ENCODE measurements around the gene RPTOR.
"Not testable (repeated sequence)": the region's sequence is repeated elsewhere in the genome, so short reads cannot be mapped to it uniquely, and the experiment has no call there.

The RPTOR gene

DNA sequence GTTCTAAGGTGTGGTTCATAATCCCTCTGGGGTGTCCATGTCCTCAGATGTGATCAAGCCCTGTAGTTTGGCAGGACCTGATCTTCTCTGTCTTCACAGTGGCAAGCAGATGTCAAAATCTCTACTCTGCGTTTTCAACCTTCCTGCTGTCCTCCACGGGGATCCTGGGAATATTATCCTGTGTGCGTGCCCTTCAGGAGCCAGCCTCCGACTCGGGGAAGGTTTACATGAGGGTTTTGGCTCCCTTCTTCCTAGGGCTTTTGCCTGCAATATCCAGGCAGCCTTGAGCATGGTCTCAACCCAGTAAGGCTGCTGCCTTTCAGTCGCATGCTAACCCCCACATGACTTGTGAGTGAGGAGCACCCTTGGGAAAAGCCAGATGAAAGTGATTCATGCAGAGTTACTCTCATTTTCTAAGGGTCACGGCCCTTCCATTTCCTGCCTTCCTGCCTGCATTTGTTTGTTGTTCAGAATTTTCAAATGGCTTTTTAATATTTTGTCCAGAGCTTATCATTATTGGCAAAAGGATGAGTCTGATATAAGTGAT, 244.8 kb downstream of the RPTOR start:
- DNase-seq, result peak; percentile 68

DNA sequence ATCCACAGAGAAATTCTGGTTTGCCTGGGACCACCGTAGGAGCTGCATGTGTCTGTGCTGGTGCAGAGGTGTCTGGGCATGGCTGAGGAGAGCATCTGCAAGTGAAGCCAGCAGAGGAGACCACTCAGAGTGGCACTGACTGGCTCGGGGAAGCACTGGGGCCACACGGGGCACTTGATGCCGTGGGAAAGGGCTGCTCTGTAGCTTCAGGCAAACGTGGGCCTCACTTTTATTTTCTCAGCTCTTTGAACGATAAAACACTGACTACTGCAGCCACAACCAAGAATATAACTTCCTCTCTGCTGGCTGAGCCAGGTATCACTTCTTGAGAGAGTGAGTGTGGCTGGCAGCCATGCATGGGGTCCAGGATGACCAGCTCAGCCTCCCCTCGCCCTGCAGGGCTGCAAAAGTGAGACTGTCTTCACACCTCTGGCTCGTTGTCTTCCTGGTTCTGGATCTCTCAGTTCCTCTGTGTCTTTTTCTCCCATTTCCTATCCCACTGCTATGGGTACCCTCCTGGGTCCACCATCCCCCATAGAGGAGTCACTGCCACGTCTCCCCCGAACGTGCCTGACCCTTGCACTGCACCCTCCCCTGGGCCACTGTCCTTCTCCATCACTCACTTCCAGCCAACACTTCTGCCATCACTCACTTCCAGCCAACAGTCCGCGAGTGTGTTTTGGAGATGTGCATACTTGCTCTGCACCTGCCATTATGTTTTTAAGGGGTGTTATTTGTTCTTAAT, 245.6 kb downstream of the RPTOR start:
- DNase-seq, result no peak

DNA sequence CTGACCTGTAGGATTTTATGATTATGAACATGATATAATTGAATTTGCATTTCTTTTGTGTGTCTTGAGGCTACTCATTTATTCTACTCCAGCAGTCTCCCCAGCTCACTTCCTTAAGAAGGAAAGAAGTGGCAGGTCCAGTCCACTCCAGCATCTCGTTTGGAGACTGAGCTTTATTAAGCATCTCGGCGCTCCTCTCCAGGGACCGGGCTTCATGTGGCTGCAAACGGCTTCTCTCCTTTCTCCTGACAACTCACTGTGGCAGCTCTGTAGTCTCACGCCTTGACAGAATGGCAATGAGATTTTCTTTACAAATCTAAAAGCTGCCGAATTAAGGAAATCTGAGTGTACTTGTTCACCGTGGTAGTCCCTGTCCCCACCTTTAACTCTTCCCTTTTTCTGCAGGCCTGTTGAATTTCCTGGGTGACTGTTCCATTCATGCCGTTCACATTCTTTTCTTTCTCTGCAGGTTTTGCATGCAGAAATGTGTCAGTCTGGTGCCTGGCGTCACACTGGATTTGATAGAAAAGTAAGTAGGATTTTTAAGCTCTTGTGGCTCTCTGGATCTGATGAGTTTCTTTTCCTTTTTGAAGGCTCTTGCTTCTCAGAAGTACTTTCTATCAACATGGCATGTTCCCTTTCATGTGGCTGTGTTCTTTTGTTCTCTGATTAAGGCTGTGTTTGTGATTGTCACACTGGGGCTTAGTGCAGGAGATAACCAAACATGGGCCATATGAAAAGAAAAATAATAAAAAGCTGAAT, 246.5 kb downstream of the RPTOR start:
- DNase-seq, result no peak

DNA sequence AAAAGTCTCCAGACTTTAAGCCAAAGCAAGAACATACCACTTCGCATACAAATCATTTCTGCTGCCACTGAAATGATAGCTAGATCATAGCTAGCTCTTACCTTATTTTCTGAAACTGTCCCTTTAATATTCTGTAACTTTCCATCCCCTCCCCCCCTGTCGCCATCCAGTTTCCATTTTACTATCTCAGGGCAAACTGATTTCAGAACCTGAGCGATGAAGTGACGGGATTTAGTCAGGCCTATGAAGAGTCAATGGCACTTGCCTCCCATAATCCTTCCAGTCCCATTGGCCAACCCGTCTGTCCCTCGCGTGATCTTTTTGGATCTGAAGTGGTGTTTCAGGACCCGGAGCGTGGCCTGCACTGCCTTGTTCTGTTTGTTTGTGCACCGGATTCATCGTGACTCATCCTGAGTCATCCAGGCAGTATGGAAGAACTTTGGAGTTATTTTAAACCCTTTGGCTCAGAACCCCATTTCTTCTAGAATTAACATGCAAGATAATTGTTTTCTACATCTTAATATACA, 247.2 kb downstream of the RPTOR start:
- DNase-seq, result peak; percentile 89

DNA sequence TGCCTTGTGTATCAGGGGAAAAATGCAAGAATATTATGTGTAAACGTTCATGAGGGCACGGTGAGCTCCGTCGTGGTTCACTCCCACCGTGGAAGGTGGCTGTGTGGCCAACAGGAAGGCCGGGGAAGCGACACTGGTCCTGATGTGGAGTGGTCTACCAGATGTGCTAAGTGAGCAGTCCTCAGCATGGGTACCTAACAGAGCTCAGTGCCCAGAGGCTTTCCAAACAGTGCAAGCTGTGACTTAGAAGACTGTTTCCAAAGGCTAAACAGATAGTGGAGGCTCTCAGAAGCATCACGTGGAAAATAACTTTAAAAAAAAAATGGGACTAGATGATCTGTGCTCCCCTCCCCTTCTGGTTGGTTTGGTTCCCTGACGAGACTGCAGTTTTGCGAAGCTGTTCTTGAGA, 247.7 kb downstream of the RPTOR start:
- no peak for DNase-seq

DNA sequence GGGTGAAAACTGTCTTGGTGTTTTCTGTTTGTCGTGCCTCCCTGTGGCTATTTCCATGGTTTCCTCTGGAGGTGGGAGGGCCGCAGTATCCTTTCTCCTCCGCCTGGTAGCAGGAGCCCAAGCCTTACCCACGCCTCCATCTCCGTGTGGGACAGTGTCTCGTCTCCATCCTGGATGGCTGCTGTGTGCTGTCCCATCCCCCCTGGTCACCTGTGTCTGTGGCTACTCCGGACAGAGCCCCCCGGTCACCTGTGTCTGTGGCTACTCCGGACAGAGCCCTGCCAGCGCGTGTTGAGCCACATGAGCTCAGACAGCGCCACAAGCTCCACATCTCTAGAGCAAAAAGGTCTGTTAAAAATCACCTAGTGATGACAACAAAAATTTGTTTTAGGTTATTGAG, 248.8 kb downstream of the RPTOR start:
- no peak for DNase-seq

DNA sequence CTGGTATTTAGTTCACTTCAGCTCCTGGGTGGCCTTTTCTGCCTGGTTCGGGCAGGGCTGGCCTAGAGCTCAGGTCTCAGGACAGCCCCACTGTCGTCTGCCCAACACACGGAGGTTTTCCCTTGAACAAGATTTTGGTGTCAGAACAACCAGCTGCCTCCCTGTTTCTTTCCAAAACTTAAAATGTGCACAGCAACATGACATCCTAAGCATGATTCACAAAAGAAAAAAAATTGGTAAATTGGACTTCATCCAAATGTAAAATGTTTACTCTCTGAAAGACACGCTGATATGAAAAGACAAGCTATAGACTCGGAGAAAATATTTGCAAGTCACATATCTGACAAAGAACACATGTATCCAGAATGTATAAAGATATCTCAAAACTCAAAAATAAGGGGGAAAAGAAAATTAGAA, 249.2 kb downstream of the RPTOR start:
- no peak for DNase-seq

DNA sequence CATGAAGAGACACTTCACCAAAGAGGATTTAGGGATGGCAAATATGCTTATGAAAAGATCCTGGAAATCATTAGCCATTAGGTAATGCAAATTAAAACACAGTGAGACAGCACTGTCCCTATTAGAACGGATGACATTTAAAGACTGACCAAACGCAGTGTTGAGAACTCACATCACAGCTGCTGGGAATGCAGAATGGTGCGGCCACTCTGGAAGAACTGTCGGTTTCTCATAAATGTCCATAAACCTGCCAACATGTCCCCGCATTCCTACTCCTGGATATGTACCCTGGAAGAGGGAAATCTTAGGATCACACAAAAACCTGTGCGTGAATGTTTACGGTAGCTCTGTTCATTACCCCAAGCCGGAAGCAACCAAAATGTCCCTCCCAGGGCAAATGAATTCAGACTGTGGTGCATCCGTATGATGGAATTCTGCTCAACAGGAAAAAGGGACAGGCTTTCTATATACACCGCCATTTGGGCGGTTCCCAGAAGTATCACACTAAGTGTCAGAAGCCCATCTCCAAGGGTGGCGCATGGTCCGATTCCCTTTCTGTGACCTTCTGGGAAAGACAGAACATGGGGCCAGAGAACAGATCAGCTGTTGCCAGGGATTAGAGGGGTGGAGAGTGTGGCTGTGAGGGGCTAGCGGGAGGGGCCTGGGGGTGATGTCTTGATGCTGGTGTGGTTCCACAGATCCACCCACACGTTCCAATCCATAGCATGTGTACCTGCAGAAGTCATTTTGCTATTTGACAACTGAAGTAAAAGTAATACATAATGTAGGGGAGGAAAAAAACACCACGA, 249.8 kb downstream of the RPTOR start:
- no peak for DNase-seq

DNA sequence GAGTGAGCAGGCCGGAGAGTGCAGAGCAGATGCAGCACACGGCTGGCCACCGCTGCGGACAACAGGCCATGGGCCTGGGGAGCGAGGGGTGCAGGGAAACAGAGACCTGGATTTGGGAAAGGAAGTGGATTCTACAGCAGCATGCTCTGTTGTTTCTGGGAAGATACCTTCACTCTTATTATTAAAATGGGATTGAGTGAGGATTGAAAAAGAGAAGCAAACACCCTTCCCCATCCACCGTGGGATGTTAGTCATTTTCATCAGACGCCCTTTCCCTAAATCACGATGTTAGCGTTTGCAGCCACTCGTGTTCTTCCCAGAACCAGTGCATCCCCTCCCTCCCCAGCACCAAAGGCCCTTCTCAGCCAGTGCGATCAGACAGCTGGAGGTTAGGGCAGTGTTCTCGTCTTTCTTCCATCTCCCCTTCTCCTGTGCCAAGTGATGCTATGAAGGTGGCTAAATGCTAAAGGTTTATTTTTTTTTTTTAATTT, 250.5 kb downstream of the RPTOR start:
- DNase-seq, result no peak

DNA sequence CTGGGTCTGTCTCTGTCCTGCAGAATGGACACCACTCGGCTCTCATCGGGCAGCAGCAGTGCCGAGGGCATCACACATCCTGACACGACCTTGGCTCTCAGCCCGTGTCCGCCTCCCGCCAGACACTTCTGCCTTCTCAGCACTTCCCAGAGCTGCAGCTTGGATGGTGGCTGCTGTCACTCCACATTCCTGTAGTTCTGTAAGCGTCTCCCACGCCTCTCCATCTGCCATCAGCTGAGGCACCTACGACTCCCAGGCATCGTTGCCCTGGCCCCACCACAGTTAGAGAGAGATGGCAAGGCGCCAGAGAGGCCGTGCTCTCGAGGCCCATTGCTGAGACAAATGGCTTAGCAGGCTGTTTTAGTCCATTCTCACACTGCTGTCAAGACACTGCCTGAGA, 251.1 kb downstream of the RPTOR start:
- no peak for DNase-seq

DNA sequence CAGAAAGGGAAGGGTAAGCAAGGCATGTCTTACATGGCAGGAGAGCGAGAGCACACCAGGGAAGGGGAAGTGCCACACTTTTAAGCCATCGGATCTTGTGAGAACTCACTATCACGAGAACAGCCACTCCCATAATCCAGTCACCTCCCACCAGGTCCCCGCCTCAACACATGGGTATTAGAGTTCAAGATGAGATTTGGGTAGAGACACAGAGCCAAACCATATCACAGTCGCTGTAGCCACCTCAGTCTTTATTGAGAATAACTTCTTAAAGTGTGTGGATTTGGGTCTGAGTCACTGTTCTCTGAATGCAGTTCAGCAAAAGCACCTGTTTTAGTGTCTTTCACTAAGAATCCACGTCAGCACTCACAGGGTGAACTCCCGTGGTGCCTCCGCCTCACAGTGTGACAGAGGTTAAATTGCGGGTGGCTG, 251.8 kb downstream of the RPTOR start:
- no peak for DNase-seq

DNA sequence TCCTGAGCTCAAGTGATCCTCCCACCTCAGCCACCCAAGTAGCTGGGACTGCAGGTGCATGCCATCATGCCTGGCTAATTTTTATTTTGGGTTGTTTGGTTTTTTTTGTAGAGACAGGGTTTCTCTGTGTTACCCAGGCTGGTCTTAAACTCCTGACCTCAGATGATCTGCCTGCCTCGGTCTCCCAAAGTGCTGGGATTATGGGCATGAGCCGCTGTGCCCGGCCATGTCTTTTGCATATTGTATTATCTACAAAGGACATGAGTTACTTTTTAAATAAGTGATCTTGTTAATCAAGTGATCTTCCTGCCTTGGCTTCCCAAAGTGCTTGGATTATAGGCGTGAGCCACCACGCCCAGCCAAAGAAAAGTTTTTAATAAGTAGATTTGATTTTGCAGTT, 252.6 kb downstream of the RPTOR start:
- not testable (repeated sequence) for DNase-seq

DNA sequence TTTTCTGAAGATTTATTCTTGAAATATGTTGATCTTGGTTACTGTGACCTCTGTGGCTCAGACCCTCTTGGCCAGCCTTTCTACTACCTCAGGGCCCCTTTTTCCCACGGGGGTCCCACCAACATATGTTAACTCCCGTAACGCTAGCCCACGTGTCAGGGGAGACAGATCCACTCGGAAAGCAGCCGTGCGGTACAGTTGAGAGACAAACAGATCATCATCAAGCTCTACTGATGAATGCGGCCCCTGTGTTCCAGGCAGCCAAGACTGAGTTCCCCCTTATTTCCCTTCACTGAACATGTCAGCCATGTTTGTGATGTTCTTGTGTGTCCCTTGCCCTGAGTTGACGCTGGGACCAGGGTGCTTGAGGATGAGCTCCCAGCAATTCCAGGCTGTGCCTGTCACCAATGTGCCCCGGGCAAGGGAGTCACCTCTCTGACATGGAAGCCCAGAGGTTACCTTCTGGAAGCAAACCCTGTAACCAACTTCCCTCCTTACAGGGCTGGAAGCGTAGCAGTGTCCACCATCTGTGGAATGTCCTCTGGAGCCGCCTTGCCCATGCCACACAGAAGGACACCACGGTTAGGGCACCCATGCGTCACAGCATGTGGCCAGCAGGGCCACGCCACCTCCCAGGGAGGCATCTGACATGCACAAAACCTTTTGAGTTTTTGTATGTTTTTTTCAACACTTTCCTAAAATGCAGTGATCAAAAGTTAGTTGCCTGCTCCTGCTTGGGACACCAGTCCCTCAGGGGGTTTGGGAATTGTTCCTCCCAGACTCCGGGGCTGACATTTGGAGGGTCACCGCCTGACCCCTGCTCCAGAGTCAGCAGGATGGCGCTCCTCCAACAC, 253.3 kb downstream of the RPTOR start:
- no peak for DNase-seq

DNA sequence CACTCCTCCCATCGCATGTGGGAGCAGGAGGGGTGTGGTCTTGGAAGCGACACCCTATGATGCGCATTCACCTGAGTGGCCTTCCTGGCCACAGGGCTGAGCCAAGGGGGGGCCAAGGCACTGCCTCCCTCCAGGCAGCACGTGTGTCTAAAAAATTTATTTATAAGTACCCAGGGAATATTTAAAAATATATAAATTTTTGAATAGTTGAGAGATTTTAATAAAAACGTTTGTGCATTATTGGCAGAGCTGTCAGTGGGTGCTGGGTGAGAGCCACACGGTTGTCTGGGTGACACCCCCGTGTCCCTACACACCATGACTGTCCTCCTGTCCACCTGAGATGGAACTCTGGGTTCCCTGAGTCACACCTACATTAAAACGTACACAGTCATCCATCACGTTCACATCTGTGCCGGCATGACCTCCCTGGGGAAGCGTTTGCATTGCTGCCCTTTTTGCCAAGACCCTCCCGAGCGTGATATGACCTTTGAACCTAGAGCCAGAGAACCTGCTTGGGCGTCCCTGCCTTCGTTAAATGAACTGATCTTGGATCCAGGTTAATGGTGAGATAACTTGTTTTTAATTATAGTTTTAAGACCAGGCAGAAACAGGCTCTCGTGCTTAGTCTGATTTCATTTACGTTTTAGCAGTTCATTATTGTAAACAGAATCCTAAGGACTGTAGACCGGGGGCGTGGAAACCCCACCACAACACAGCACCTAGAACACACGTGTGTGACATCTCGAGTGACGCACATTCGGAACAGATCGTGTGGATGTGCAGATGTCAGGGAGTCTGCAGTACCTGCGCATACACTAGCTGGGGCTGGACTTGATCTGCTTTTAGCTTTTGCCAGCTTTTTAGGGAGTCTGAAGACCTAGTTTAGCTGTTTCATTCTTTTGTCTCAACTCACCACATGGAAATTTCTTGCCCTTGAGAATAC, 254.2 kb downstream of the RPTOR start:
- no peak for DNase-seq

DNA sequence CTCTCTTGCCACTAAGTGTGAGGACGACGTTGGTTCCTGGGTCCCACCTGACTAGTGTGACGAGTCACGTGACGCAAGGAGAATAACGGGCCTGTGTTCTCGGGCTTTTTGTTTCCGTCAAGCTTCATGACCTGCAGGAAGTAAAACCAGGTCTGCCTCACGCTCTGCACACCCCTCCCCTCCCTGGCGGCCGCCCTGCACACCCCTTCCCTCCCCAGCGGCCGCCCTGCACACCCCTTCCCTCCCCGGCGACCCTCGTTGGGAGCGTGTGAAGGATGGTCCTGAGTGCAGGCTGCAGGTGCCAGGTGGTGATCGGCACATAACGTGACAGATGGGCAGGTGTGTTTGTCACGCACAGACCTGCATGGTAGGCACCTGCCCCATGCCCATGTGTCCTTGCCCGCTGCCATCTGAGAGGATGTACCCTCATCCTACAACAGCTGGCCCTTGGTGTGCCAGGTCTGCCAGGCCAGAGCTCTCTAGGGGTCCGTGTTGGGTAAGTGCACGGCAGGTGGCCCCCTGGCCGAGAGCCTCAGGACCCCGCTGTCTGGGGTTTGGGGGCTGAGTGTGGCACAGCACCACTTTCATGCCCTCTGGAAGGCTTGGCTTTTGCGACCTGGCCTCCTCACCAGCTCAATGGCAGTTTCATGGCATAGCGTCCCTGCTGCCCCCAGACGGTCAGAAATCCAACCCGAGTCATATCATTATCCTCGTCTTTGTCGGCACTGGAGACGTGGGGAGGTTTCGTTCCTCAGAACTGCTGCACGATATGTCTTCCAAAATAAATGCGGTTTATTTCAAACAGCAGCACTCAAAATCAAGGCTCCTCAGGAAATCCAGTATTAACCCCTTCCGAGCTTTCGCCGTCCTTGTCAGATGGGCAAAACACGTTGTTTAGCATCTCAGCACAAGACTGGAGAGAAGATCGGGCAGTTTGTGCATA, 255.2 kb downstream of the RPTOR start:
- DNase-seq, result no peak

DNA sequence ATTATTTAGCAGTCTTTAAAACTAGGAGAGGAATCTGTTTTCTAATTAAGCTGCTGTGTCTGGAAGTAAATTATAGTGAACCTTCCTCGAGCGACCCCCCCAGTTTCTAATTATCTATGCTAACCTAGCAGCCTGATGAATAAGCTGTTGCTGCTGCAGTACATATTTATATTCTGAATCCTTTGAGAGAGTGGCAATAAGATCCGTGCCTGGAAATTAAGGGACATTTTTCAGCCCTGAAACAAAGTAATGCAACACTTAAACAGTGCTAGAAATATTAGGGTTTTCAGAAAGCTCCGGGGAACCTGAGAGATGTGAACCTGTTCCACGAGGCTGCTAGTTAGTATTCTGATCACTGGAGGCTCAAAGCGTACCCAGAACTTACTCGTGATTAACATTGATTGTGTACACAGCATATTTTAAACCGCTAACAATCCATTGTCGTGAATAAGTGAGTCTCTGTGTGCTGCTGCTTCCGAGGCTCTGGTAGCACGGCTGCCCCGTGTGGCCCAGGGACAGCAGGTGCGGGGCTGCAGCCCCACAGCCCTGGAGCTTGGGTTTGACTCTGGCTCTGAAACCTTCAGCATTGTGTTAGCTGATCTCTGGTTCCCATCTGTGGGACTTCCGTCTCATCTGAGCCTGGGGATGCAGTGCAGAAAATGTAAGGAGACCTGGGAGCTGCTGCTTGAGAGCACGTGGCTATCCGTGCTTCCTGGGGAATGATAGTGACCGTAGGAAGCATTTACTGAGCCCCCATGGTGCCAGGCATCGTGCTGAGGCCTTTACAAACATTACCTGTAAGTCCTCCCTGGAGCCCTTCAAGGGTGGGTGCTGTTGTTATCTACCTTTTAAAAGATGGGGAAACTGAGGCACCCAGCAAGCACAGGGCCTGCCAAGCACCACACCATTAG, 256.1 kb downstream of the RPTOR start:
- no peak for DNase-seq

DNA sequence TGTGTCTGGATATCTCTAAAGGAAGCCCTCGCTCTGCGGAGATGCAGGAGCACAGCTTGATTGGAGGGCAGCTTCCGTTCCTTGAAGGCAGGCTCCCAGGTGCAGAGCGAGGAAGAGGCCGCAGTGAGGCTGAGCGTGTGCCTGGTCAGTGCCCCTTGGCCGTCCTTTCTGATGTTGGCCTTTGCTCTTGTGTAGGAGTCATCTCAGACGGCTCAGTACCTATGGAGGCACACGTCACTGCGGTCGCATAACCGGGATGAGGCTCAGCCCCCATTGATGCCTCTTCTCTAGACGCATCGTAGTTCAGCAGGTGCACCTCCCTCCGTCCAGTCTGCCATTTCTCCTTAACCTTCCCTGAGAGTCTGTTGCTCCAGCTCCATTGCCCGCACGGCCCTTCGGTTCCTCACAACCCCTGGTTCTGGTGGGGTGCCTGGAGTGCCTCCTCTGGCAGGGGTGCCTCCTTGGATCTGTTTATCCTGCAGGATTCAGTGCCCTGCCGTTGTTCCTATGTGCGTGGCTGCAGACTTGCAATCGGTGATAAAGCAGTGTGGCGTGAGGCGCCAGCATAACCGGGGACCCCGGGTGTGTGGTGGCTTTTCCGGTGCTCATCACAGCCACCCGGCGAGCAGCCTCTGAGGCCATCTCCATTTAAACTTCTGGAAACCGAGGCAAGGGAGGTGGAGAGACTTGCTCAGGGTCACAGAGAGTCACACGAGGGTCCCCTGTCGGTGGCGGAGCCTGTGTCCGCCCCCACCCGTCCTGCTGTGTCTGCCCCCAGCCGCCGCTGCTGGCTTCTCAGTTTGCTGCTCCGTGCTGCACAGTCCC, 258.2 kb downstream of the RPTOR start:
- DNase-seq, result no peak

All from amniotic stem cell (primary cell).